Suprapubic skin (tissue), 3 donors: ENCODE data around the gene VCAN.

Experiments
- CTCF ChIP-seq, 2 donors: fragments of 200-600 bp in 1 of 2; fragments of 450-650 bp in 1 of 2; sonication (generic) in 1 of 2; IDR thresholded peaks; one replicate each; pipeline ENCODE4 v1.5.1; 2016 to 2019; ENCODE audit warnings: antibody characterized with exemption in 2 of 2, mild to moderate bottlenecking in 1 of 2, moderate library complexity in 1 of 2
- POLR2A ChIP-seq, 2 donors: fragments of 450-650 bp; IDR thresholded peaks; one replicate each; pipeline ENCODE4 v1.6.1; 2017; ENCODE audit warnings: antibody characterized with exemption in 2 of 2, mild to moderate bottlenecking in 2 of 2, moderate library complexity in 2 of 2

- TF ChIP-seq POLR2A (IDR thresholded peaks at IDR 0.05) (no peak), CTCF (IDR thresholded peaks at IDR 0.05) (no peak)
Observed at GRCh38 chr5:83469075-83469474, 2.5 kb upstream of the VCAN start.
